Measurements from ENCODE around the gene LDB2.

The LDB2 gene

DNA sequence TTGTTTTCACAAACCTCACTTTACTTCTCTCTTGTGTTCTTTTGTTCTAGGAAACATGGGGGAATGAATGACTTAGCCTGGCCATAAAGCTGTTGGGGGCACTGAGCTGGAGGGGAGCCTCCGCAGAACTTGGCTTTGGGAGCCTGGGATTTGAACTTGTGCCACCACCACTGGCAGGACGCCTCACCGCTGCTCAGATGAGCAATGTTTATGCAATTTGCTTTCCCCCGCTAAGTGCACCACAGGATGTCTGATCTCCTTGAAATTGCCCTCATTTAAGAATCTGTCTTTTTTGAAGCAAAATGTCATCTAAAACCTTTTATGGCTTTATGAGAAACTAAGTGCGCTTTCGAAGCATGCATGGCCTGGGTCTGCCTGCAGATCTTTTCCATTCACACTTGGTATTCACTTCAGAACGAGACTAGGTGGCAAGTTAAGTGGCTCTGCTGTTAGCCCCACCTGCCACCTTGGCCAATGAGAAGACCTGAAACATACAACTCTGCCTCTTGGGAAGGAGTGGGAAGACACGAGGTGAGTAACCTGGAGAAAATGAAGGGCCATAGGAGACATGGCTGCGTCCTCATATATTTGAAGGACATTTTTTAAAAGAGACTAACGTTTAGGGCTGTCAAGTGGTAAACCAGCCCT, 119.3 kb downstream of the LDB2 start:
- Mint-ChIP-seq H3K4me1 (ENCODE audit: low read depth) (no peaks in the 10 kb centered on the region), H3K36me3 (ENCODE audit: low read depth) (no peaks in the 10 kb centered on the region), H3K9me3 (no peaks in the 10 kb centered on the region), H3K4me3 (no peak overlapping the region), H3K27me3 (ENCODE audit: low read depth) (no peaks in the 10 kb centered on the region), H3K27ac (no peak overlapping the region)

DNA sequence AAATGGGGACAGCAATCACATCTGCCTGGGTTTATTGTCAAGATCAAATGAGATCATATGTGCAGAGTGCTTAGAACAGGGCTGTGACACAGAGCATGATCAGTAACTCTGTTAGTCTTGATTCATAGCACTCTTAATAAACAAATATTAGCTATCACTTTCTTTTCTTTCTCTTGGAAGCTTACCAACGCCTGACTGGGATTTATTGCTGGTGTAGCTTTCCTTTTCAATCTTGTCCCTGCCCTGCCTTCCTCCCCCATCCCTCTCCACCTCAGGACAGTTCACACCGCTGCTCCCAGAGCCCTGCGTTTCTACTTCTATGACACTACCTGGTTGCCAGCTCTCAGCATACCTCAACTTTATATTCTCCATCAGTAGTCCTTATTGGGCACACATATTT, 120.7 kb downstream of the LDB2 start:
- H3K36me3 Mint-ChIP-seq (ENCODE audit: low read depth): no peaks in the 10 kb centered on the region
- H3K27me3 Mint-ChIP-seq (ENCODE audit: low read depth): no peaks in the 10 kb centered on the region
- H3K4me1 Mint-ChIP-seq (ENCODE audit: low read depth): no peaks in the 10 kb centered on the region
- H3K4me3 Mint-ChIP-seq: no peak overlapping the region
- H3K27ac Mint-ChIP-seq: no peak overlapping the region
- no peaks in the 10 kb centered on the region for H3K9me3 Mint-ChIP-seq

DNA sequence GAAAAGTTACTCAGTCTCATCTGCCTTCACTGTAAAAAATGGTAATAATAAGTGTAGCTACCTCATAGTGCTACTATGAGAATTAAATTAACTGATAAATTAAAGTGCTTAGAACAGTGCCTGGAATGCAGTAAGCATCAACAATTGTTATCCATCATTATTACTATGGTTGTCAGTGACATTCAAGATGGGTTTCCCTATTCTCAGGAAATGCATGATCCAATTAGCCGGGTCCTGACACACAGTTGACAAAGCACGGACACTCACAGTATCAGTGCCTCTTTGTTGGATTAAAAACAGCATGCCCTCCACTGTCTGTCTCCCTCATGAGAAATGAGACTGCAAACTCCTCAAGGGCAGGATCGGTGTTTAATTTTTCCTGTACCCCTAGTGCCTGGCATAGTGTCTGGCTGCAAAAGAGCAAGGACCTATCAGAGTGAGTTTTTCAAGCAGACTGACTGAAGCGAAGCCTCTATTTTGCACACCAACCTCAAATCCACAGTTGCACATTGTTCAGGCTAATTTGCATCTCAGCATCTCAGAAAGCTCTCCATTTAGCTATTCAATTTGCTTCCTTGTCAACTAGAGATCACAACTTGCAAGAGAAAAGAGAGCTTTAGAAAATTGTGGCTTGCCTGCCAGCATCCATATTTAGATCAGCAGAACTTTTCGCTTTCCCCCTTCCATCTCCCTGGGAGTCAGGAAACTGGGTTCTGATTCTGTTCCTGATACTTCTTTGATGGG, 122.9 kb downstream of the LDB2 start:
- H3K27me3 Mint-ChIP-seq (ENCODE audit: low read depth): no peaks in the 10 kb centered on the region
- no peaks in the 10 kb centered on the region for H3K4me1 Mint-ChIP-seq (ENCODE audit: low read depth)
- no peaks in the 10 kb centered on the region for H3K36me3 Mint-ChIP-seq (ENCODE audit: low read depth)
- no peak overlapping the region for H3K4me3 Mint-ChIP-seq
- H3K9me3 Mint-ChIP-seq: no peaks in the 10 kb centered on the region
- H3K27ac Mint-ChIP-seq: no peak overlapping the region

DNA sequence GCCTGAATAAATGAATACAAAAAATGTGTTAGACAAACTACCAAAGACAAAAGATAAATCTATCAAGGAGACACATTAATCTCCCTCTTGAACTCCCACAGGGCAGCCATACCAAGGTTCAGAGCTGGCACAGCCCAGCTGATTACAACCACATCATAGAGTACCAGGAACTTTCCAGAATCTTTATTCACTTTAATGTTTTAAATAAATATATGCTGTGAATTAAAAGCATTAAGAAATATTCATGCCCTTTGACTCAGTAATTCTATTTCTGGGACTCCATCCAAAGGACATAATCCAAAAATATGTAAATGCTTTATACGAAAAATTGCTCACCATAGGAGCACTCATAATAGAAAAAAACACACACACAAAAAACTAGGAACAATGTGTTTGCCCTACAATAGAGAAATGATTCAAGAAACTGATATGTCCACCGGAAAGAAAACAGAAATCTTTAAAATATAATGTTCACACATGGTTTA, 126.0 kb downstream of the LDB2 start:
- no peaks in the 10 kb centered on the region for H3K4me1 Mint-ChIP-seq (ENCODE audit: low read depth)
- no peak overlapping the region for H3K4me3 Mint-ChIP-seq
- H3K27ac Mint-ChIP-seq: no peak overlapping the region
- H3K36me3 Mint-ChIP-seq (ENCODE audit: low read depth): no peaks in the 10 kb centered on the region
- no peaks in the 10 kb centered on the region for H3K9me3 Mint-ChIP-seq
- no peaks in the 10 kb centered on the region for H3K27me3 Mint-ChIP-seq (ENCODE audit: low read depth)

DNA sequence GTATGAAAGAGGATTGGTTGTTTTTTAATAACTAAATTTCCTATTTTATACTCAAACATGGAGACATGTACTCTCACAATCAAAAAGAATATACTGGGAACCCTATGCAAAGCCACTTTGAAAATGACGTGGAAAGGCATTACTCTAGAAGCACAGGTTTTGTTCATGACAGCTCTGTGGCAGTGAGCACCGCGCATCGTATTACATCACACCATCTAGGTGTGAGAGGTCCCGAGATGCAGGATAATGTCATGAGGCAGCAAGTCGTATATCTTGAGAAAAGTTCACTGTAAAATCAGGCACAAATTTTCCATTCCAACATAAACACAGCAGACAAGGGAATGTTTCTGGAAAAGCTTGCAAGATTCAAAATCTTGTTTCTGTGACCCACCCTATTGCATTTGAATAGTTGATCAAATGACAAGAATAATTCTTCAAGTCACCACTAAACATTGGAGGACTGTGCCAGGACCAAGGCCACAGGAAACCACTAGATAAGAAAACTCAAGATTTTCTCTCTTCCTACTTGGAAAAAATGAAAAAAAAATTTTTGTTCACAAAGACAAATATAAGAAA, 127.6 kb downstream of the LDB2 start:
- Mint-ChIP-seq H3K4me1 (ENCODE audit: low read depth) (no peaks in the 10 kb centered on the region), H3K27ac (no peak overlapping the region), H3K27me3 (ENCODE audit: low read depth) (no peaks in the 10 kb centered on the region), H3K4me3 (no peak overlapping the region), H3K9me3 (no peaks in the 10 kb centered on the region), H3K36me3 (ENCODE audit: low read depth) (no peaks in the 10 kb centered on the region)

DNA sequence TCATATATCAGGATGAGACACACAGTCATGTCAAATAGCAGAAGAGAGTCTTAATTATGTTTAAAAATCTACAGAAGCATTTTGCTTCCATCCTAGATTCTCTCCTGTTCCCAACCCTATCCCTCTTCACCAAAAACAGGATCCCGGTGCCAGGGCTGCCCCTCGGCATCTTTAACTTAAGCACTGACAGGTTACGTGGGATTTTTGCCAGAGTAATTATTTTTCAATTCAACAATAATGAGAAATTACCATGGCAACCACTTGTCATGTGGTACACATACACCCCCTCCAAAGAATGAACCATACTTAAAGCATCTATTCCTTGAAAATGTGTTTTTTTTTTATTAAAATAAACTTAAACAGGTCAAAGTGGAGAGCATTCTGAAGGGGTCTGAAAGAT, 130.6 kb downstream of the LDB2 start:
- Mint-ChIP-seq H3K27me3 (ENCODE audit: low read depth) (no peaks in the 10 kb centered on the region), H3K4me3 (no peak overlapping the region), H3K4me1 (ENCODE audit: low read depth) (no peaks in the 10 kb centered on the region)

DNA sequence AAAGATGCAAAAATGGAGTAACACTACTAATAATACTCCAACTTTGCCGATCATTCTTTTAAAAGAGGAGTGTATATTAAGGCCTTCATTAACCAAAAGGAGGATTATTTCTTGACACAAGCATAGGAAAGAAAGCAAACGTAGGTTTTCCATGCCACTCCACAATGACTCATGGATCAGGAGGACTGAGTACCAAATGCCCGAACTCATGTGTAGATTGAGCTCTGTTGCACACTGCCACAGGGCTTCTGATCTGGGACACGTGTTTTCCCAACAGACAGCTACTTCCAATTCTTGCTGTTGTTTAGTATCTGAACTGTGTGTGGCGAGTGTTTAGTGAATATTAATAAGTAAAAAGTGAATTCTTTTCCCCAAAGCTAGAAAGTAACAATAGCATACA, 131.2 kb downstream of the LDB2 start:
- H3K4me3 Mint-ChIP-seq: no peak overlapping the region
- no peaks in the 10 kb centered on the region for H3K4me1 Mint-ChIP-seq (ENCODE audit: low read depth)
- H3K9me3 Mint-ChIP-seq: no peaks in the 10 kb centered on the region
- H3K36me3 Mint-ChIP-seq (ENCODE audit: low read depth): no peaks in the 10 kb centered on the region
- no peak overlapping the region for H3K27ac Mint-ChIP-seq
- no peaks in the 10 kb centered on the region for H3K27me3 Mint-ChIP-seq (ENCODE audit: low read depth)

More for the DNA sequence above, 130.6 kb downstream of the LDB2 start:
- Mint-ChIP-seq H3K9me3 (no peaks in the 10 kb centered on the region), H3K27ac (no peak overlapping the region), H3K36me3 (ENCODE audit: low read depth) (no peaks in the 10 kb centered on the region)

DNA sequence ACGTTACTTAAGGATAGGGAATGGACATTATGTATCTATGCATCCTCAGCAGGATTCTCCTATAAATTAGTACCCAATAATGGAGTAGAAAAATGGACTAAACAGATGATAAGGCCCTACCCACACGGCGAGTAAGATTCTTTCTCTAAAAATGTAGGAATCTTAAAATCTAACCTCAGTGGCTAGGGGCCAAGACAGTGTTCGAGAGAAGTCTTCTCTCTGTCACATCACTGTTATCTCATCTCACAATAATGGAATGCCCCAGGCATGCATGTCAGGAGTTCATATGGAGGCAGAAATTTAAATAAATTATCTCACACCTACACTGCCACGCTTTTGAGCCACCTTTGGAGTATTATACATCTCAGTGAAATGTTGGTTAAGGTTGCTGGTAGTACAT, 132.9 kb downstream of the LDB2 start:
- H3K4me3 Mint-ChIP-seq: no peak overlapping the region
- H3K27me3 Mint-ChIP-seq (ENCODE audit: low read depth): no peaks in the 10 kb centered on the region
- H3K9me3 Mint-ChIP-seq: no peaks in the 10 kb centered on the region
- no peak overlapping the region for H3K27ac Mint-ChIP-seq
- H3K36me3 Mint-ChIP-seq (ENCODE audit: low read depth): no peaks in the 10 kb centered on the region
- H3K4me1 Mint-ChIP-seq (ENCODE audit: low read depth): no peaks in the 10 kb centered on the region

DNA sequence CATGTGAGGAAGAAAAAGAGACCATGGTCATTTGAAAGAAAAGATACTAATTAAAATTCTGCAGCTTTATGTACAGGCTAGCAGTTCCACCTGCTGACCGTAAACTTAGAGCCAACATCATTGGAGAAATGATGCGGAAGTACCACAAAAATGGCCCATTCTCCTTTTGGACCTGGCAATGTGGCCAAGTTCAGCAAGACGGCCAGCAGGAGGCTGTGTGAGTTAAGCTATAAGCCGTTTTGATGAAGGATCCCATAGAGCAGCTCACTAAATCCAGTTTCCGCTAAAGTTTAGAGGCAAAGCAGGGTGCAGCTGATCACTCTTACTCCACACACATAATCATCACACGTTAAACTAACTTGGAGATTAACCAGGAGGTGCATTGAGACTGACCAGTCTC, 133.8 kb downstream of the LDB2 start:
- Mint-ChIP-seq H3K27ac (no peak overlapping the region), H3K27me3 (ENCODE audit: low read depth) (peaks cover 3% of the 10 kb centered on the region), H3K9me3 (no peaks in the 10 kb centered on the region), H3K36me3 (ENCODE audit: low read depth) (no peaks in the 10 kb centered on the region), H3K4me1 (ENCODE audit: low read depth) (no peaks in the 10 kb centered on the region), H3K4me3 (no peak overlapping the region)

DNA sequence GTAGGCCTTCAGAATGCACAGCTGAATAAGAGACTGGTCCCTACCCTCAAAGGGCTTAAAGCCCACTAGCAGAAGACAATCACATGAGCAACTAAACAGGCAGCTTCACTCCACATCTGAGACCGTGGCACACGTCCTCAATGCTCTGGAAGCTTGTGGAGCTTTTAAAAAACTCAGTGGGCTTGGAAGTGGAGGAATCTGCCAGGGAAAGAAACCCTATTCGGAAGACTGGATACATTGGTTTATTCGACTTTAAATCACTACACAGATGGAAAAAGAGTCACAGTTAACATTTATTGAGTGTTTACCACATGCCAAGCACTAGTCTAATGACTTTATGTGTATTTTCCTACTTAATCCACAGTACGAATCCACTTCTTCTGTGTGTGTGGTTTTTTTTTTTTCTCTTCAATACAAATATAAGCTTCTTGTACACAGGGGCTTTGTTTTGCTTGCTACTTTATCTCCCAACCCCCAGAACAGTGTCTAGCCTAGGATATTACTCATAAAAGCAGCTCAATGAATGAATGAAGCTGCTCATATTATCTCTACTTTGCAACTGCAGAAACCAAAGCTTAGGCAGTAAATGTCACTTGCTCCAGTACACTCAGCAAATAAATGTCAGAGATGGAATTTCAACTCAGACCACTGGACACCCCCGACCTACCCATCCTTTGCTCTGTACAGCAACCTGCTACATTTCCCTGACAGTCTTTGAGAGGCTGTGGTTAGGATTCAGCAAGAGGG, 137.7 kb downstream of the LDB2 start:
- H3K4me1 Mint-ChIP-seq (ENCODE audit: low read depth): no peaks in the 10 kb centered on the region
- no peaks in the 10 kb centered on the region for H3K36me3 Mint-ChIP-seq (ENCODE audit: low read depth)
- no peaks in the 10 kb centered on the region for H3K9me3 Mint-ChIP-seq
- peaks cover 3% of the 10 kb centered on the region for H3K27me3 Mint-ChIP-seq (ENCODE audit: low read depth)
- no peak overlapping the region for H3K27ac Mint-ChIP-seq
- no peak overlapping the region for H3K4me3 Mint-ChIP-seq

DNA sequence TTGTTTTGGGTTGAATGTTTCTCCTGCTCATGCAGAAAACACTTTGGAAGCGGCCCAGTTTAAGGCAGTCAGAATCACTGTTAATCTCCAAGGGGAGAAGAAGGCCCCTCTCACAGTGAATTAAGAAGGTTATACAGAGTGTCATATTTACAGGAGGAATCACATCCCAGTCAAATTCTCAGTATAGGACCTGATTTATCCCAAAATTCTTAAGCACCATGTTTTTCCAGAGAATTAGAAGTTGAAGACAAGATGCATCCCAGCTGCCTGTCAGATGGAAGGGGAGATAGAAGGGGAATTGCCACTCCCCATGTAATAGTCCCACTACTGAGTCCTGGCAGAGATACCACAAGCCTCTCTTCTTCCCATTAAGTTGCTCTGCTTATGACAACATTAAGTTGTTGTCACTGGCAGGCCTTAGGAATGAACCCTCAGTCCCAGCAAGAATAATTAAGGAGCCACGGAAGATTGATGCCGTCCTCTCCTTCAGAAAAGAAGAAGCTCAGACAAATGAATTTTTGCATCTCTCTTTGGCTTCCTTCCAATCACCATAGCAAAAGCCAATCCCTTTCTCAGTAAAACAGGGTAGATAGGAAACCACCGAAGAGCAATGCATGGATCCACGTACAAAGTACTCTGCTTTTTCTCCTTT, 138.4 kb downstream of the LDB2 start:
- Mint-ChIP-seq H3K36me3 (ENCODE audit: low read depth) (no peaks in the 10 kb centered on the region), H3K4me1 (ENCODE audit: low read depth) (no peaks in the 10 kb centered on the region), H3K9me3 (no peaks in the 10 kb centered on the region), H3K4me3 (no peak overlapping the region), H3K27me3 (ENCODE audit: low read depth) (peaks cover 3% of the 10 kb centered on the region), H3K27ac (no peak overlapping the region)

DNA sequence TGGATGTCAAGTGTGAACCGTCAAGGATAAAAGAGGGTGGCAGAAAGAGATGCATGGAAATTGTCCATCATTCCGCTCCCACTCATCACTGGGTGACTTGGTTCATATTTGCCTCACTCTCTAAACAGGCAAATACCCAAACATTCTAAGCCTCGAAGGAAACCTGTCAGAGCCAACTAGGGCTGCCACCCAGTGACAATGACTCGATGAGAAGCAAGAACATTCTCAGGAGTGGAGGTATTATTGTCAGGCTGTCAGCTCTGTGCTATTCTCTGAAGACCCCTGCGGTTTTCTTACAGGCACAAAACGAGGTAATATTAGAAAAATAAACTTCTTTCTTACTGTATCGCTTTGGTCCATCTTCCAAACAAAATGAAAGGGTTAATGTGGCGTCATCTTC, 139.6 kb downstream of the LDB2 start:
- Mint-ChIP-seq H3K27me3 (ENCODE audit: low read depth) (peaks cover 3% of the 10 kb centered on the region), H3K4me3 (no peak overlapping the region), H3K27ac (no peak overlapping the region)

DNA sequence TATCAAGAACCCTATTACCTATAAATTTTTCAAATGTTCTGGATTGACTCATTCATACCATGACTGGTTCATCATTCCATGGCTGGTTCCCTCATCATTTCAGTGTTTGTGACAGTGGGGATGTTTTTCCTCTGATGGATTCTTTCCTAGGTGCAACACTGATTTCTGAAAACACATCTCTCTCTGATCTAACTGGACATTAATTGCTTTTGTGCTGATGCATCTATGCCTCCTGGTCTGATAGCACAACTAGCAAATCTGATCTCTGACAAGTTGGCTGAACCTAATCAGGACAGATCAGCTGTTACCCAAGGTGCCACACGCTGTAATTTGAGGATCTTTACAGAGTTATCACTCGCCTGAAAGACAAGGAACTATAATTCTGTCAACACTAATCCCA, 140.2 kb downstream of the LDB2 start:
- H3K9me3 Mint-ChIP-seq: no peaks in the 10 kb centered on the region
- peaks cover 3% of the 10 kb centered on the region for H3K27me3 Mint-ChIP-seq (ENCODE audit: low read depth)
- no peak overlapping the region for H3K27ac Mint-ChIP-seq
- H3K4me1 Mint-ChIP-seq (ENCODE audit: low read depth): no peaks in the 10 kb centered on the region
- H3K4me3 Mint-ChIP-seq: no peak overlapping the region
- no peaks in the 10 kb centered on the region for H3K36me3 Mint-ChIP-seq (ENCODE audit: low read depth)

More for the DNA sequence above, 139.6 kb downstream of the LDB2 start:
- H3K9me3 Mint-ChIP-seq: no peaks in the 10 kb centered on the region
- H3K36me3 Mint-ChIP-seq (ENCODE audit: low read depth): no peaks in the 10 kb centered on the region
- no peaks in the 10 kb centered on the region for H3K4me1 Mint-ChIP-seq (ENCODE audit: low read depth)

DNA sequence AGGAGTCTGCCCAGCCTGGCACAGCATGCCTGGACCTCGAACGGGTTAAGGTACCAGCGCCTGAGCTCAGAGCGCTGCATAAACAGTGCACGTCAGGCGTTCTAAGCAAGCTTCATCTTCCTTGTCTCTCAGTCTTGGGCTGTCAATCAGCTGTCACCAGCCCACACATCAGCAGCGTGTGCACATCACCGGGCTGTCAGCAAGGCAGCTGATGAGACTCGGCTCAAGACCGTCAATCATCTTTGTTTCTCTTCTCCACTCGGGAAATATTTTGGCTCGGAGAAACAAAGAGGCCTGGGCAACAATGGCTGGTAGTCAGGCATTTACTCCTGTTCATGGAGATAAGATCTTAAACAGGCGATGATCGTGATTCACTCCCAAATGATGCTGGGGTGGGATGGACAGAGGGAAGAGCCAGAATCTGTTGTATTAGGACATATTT, 141.3 kb downstream of the LDB2 start:
- Mint-ChIP-seq H3K27me3 (ENCODE audit: low read depth) (peaks cover 3% of the 10 kb centered on the region), H3K36me3 (ENCODE audit: low read depth) (no peaks in the 10 kb centered on the region)

More for the DNA sequence above, 141.3 kb downstream of the LDB2 start:
- Mint-ChIP-seq H3K9me3 (no peaks in the 10 kb centered on the region), H3K4me1 (ENCODE audit: low read depth) (no peaks in the 10 kb centered on the region), H3K27ac (no peak overlapping the region), H3K4me3 (no peak overlapping the region)

Measured in T-helper 1 cell treated with Interleukin-12 subunit alpha and Interleukin-12 subunit beta and Interleukin-4 antibody, amounts not matched to agents 30 μg/mL and 1 μg/mL, for 36 hours (primary cell).